ENCODE data around the gene CTIF. TPM values are rescaled to one million over a fixed set of nuclear protein-coding genes. Genes with fewer than 3 reads are reported as not detected.

Gene CTIF
- total RNA-seq, 4 donors from 2014 or later = 16.6 to 116 (median 34.5) TPM

DNA sequence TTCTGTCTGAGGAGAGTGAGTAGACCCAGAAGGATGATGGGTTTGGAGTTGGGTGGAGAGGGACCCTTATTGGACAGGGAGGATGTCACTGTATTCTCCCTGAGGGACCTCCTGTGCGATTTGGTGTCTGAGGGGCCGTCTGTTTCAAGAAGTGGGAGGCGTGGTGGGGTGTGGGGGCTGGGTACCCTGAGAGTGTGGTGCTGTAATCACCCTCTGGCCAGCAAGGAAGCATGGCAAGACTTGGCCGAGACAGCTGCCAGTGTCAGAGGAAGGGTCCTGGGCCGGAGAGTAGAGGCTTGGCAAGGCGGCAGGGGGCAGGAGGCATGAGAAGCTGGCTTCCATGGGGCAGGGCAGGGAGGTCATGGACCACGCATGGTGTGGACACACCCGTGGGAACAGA, 43.1 kb downstream of the CTIF start:
- Histone ChIP-seq H3K27ac (no peak overlapping the region), H3K4me3 (no peak overlapping the region), H3K36me3 (no peaks in the 10 kb centered on the region), H3K27me3 (no peaks in the 10 kb centered on the region), H3K9me3 (no peaks in the 10 kb centered on the region), H3K4me1 (no peaks in the 10 kb centered on the region)
- no peak for DNase-seq
- no peak for TF ChIP-seq CTCF (IDR thresholded peaks at IDR 0.05)

DNA sequence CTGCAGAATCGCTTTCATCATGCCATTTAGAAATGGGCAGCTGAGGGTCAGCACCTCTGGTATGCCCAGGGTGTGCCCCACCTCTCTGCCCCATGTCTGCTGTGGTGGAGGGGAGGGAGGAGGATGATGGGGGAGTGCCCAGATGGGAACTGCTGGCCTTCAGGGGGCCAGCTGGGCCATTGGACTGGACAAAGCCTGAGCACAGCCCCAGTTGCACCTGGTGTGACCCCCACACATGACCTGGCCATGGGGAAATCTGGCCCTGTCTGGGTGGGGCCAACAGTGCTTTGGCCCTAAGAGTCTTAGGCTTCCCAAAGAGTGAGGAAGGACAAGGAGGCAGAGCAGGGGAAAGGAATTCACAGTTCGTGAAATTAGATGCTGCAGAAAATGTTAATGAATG, 44.1 kb downstream of the CTIF start:
- Histone ChIP-seq H3K9me3 (no peaks in the 10 kb centered on the region), H3K27me3 (no peaks in the 10 kb centered on the region), H3K27ac (no peak overlapping the region), H3K36me3 (no peaks in the 10 kb centered on the region), H3K4me1 (no peaks in the 10 kb centered on the region), H3K4me3 (no peak overlapping the region)
- TF ChIP-seq POLR2A (IDR thresholded peaks at IDR 0.05) = no peak
- no peak for TF ChIP-seq CTCF (IDR thresholded peaks at IDR 0.05)
- DNase-seq = no peak

- H3K27me3 ChIP-seq = no peaks in the 10 kb centered on the region
- DNase-seq = no peak
- no peak overlapping the region for H3K27ac ChIP-seq
- H3K36me3 ChIP-seq = no peaks in the 10 kb centered on the region
- no peak overlapping the region for H3K4me3 ChIP-seq
- no peaks in the 10 kb centered on the region for H3K4me1 ChIP-seq
- TF ChIP-seq POLR2A (IDR thresholded peaks at IDR 0.05) = no peak
- no peak for TF ChIP-seq CTCF (IDR thresholded peaks at IDR 0.05)
- no peaks in the 10 kb centered on the region for H3K9me3 ChIP-seq
Observed at GRCh38 chr18:48583573-48583972, 44.7 kb downstream of the CTIF start.

DNA sequence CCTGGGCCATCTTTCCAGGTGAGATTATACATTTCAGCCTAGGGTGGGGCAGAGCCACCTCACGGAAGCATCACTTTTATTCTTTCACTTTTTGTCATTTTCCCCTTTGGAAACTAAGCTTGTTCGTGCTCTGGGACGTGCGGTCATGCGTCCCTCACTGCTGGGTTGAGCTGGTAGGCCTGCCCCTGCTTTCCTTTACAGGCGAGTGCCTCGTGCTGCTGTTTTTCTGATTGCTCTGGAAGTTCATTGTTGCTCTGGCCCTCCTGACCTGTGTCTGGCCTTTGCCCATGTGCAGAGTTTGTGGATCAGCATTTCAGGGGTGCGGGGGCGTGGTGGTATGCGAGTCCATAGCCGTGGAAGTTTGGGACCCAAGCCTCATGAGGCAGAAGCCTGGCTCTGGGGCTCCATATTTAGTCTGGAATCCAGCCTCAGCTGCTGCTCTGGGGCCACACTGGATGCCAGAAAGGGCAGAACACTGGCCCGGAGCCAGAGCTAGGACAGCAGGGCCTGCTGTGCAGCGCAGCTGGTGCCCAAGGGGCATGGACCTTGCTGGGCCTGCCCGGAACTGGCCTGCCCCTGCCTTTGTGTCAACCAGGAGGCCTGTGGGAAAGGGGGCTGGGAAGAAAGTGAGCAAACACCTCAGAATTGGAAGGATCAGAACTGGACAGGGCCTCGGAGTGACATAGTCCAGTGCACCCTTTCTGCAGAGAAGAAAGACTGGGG, 51.1 kb downstream of the CTIF start:
- Histone ChIP-seq H3K4me1 (no peaks in the 10 kb centered on the region), H3K27ac (peak overlapping the region in 1 of 4 donors; percentile 12), H3K27me3 (no peaks in the 10 kb centered on the region), H3K4me3 (no peak overlapping the region), H3K36me3 (no peaks in the 10 kb centered on the region), H3K9me3 (no peaks in the 10 kb centered on the region)
- no peak for TF ChIP-seq CTCF (IDR thresholded peaks at IDR 0.05)
- TF ChIP-seq POLR2A (IDR thresholded peaks at IDR 0.05) = no peak
- no peak for DNase-seq

DNA sequence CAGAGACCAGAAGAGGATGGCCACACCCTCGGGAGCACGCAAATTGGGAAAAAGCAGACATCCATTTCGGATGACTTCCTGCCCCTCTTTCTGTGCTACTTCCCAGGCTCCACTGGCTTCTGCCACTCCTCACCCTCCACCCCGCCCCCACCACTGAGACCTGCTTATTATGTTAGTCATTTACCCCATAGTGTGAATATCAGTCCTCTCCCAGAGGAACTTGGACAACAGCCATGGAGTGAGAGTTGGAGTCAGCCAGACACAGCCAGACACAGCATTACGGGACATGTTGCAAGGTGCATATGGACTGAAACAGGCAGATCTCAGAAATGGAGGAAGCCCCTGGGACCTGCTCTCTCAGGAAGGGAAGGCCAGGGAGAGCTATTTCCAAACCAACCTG, 51.8 kb downstream of the CTIF start:
- no peak for DNase-seq
- Histone ChIP-seq H3K4me3 (no peak overlapping the region), H3K9me3 (no peaks in the 10 kb centered on the region), H3K36me3 (no peaks in the 10 kb centered on the region), H3K4me1 (no peaks in the 10 kb centered on the region), H3K27me3 (no peaks in the 10 kb centered on the region), H3K27ac (no peak overlapping the region)
- TF ChIP-seq POLR2A (IDR thresholded peaks at IDR 0.05) (no peak), CTCF (IDR thresholded peaks at IDR 0.05) (no peak)
